OCI-M2 (cell line): ENCODE data around the gene ATP9A.
"Not testable (repeated sequence)": the region's sequence is repeated elsewhere in the genome, so short reads cannot be mapped to it uniquely, and the experiment has no call there.

Experiments
- DNase-seq: peaks from one replicate; lab custom pipeline; 2025; ENCODE audit not compliant: unreplicated experiment; lab: John Stamatoyannopoulos, UW

ATP9A gene

GRCh38 chr20:51752343-51752951, 15.7 kb downstream of the ATP9A start:
- no peak for DNase-seq

- DNase-seq: no peak
Measured at GRCh38 chr20:51750770-51751388, 17.3 kb downstream of the ATP9A start.

GRCh38 chr20:51750037-51750769, 18.0 kb downstream of the ATP9A start:
- DNase-seq: no peak

- no peak for DNase-seq
Measured at GRCh38 chr20:51749674-51750036, 18.5 kb downstream of the ATP9A start.

GRCh38 chr20:51747182-51747911, 20.8 kb downstream of the ATP9A start:
- no peak for DNase-seq

- no peak for DNase-seq
Measured at GRCh38 chr20:51745804-51746203, 22.4 kb downstream of the ATP9A start.

GRCh38 chr20:51740838-51741237, 27.4 kb downstream of the ATP9A start:
- DNase-seq: no peak

GRCh38 chr20:51740308-51740707, 27.9 kb downstream of the ATP9A start:
- not testable (repeated sequence) for DNase-seq

GRCh38 chr20:51739722-51740249, 28.4 kb downstream of the ATP9A start:
- DNase-seq: no peak

- no peak for DNase-seq
Measured at GRCh38 chr20:51738877-51739447, 29.2 kb downstream of the ATP9A start.

GRCh38 chr20:51738261-51738660, 29.9 kb downstream of the ATP9A start:
- DNase-seq: not testable (repeated sequence)

- no peak for DNase-seq
Measured at GRCh38 chr20:51736947-51737346, 31.2 kb downstream of the ATP9A start.

- no peak for DNase-seq
Measured at GRCh38 chr20:51735728-51736600, 32.2 kb downstream of the ATP9A start.

GRCh38 chr20:51734876-51735720, 33.1 kb downstream of the ATP9A start:
- no peak for DNase-seq

GRCh38 chr20:51733070-51733469, 35.1 kb downstream of the ATP9A start:
- no peak for DNase-seq

GRCh38 chr20:51732096-51732791, 35.9 kb downstream of the ATP9A start:
- no peak for DNase-seq

- no peak for DNase-seq
Measured at GRCh38 chr20:51731731-51732095, 36.5 kb downstream of the ATP9A start.

- no peak for DNase-seq
Measured at GRCh38 chr20:51729771-51730170, 38.4 kb downstream of the ATP9A start.

GRCh38 chr20:51728737-51729136, 39.5 kb downstream of the ATP9A start:
- no peak for DNase-seq
